ENCODE results near the gene BCAS3. TPM values are rescaled to one million over a fixed set of nuclear protein-coding genes. Genes with fewer than 3 reads are reported as not detected.

The BCAS3 gene
- total and polyA plus RNA-seq, 3 experiments from 2014 or later: 10.7 to 35.3 (median 13.5) TPM

GRCh38 chr17:61208301-61209105 lies 530.9 kb downstream of the BCAS3 start:
- DNase-seq: no peak
- Mint-ChIP-seq H3K4me3 (no peak overlapping the region), H3K27me3 (no peaks in the 10 kb centered on the region), H3K4me1 (no peaks in the 10 kb centered on the region), H3K9me3 (no peaks in the 10 kb centered on the region), H3K36me3 (peaks cover 2 to 12% (median 4%) of the 10 kb centered on the region in 3 donors), H3K27ac (no peak overlapping the region)
- Histone ChIP-seq H3K4me1 (ENCODE audit: insufficient read depth, low read length) (no peaks in the 10 kb centered on the region), H3K36me3 (ENCODE audit: insufficient read depth, low read length) (no peaks in the 10 kb centered on the region), H3K27me3 (ENCODE audit: insufficient read depth, low read length, poor library complexity, severe bottlenecking) (no peaks in the 10 kb centered on the region), H3K9me3 (ENCODE audit: low read length) (no peaks in the 10 kb centered on the region), H3K27ac (ENCODE audit: low read depth, low read length) (no peak overlapping the region), H3K4me3 (ENCODE audit: low read length) (no peak overlapping the region)
- POLR2A ChIA-PET: no interaction called here
- CTCF ChIA-PET: no interaction called here

- peaks cover 0 to 10% (median 2%) of the 10 kb centered on the region in 3 donors for H3K36me3 Mint-ChIP-seq
- H3K4me3 ChIP-seq (ENCODE audit: low read length): no peak overlapping the region
- H3K9me3 Mint-ChIP-seq: no peaks in the 10 kb centered on the region
- H3K27ac ChIP-seq (ENCODE audit: low read depth, low read length): no peak overlapping the region
- no peaks in the 10 kb centered on the region for H3K27me3 Mint-ChIP-seq
- no peaks in the 10 kb centered on the region for H3K9me3 ChIP-seq (ENCODE audit: low read length)
- H3K27ac Mint-ChIP-seq: no peak overlapping the region
- H3K4me1 Mint-ChIP-seq: no peaks in the 10 kb centered on the region
- POLR2A ChIA-PET: no interaction called here
- CTCF ChIA-PET: no interaction called here
- no peaks in the 10 kb centered on the region for H3K27me3 ChIP-seq (ENCODE audit: insufficient read depth, low read length, poor library complexity, severe bottlenecking)
- no peak overlapping the region for H3K4me3 Mint-ChIP-seq
- H3K4me1 ChIP-seq (ENCODE audit: insufficient read depth, low read length): no peaks in the 10 kb centered on the region
- DNase-seq: no peak
- no peaks in the 10 kb centered on the region for H3K36me3 ChIP-seq (ENCODE audit: insufficient read depth, low read length)
Measured at GRCh38 chr17:61209106-61209439, 531.4 kb downstream of the BCAS3 start.

- CTCF ChIA-PET: no interaction called here
- no peaks in the 10 kb centered on the region for H3K4me1 ChIP-seq (ENCODE audit: insufficient read depth, low read length)
- H3K27me3 Mint-ChIP-seq: no peaks in the 10 kb centered on the region
- DNase-seq: no peak
- H3K4me3 Mint-ChIP-seq: no peak overlapping the region
- no peak overlapping the region for H3K4me3 ChIP-seq (ENCODE audit: low read length)
- peaks cover 0 to 10% (median 2%) of the 10 kb centered on the region in 3 donors for H3K36me3 Mint-ChIP-seq
- POLR2A ChIA-PET: no interaction called here
- H3K36me3 ChIP-seq (ENCODE audit: insufficient read depth, low read length): no peaks in the 10 kb centered on the region
- H3K27ac ChIP-seq (ENCODE audit: low read depth, low read length): no peak overlapping the region
- no peaks in the 10 kb centered on the region for H3K27me3 ChIP-seq (ENCODE audit: insufficient read depth, low read length, poor library complexity, severe bottlenecking)
- H3K9me3 ChIP-seq (ENCODE audit: low read length): no peaks in the 10 kb centered on the region
- no peak overlapping the region for H3K27ac Mint-ChIP-seq
- H3K4me1 Mint-ChIP-seq: no peaks in the 10 kb centered on the region
- no peaks in the 10 kb centered on the region for H3K9me3 Mint-ChIP-seq
Measured at GRCh38 chr17:61209525-61209924, 531.9 kb downstream of the BCAS3 start.

- Mint-ChIP-seq H3K27me3 (no peaks in the 10 kb centered on the region), H3K4me3 (no peak overlapping the region), H3K9me3 (no peaks in the 10 kb centered on the region), H3K4me1 (no peaks in the 10 kb centered on the region), H3K27ac (peak overlapping the region in 1 of 8 donors; percentile 14), H3K36me3 (peaks cover 0 to 6% (median 2%) of the 10 kb centered on the region in 3 donors)
- POLR2A ChIA-PET: no interaction called here
- no peak for DNase-seq
- no peak overlapping the region for H3K4me3 ChIP-seq (ENCODE audit: low read length)
- H3K27ac ChIP-seq (ENCODE audit: low read depth, low read length): no peak overlapping the region
- H3K36me3 ChIP-seq (ENCODE audit: insufficient read depth, low read length): no peaks in the 10 kb centered on the region
- CTCF ChIA-PET: no interaction called here
- H3K27me3 ChIP-seq (ENCODE audit: insufficient read depth, low read length, poor library complexity, severe bottlenecking): no peaks in the 10 kb centered on the region
- H3K4me1 ChIP-seq (ENCODE audit: insufficient read depth, low read length): no peaks in the 10 kb centered on the region
- no peaks in the 10 kb centered on the region for H3K9me3 ChIP-seq (ENCODE audit: low read length)
Measured at GRCh38 chr17:61211236-61211635, 533.6 kb downstream of the BCAS3 start.

GRCh38 chr17:61212655-61213054 lies 535.0 kb downstream of the BCAS3 start:
- Mint-ChIP-seq H3K27ac (no peak overlapping the region), H3K9me3 (no peaks in the 10 kb centered on the region), H3K4me3 (no peak overlapping the region), H3K27me3 (no peaks in the 10 kb centered on the region), H3K36me3 (peaks cover 0 to 6% (median 2%) of the 10 kb centered on the region in 3 donors), H3K4me1 (no peaks in the 10 kb centered on the region)
- no peaks in the 10 kb centered on the region for H3K36me3 ChIP-seq (ENCODE audit: insufficient read depth, low read length)
- no peaks in the 10 kb centered on the region for H3K4me1 ChIP-seq (ENCODE audit: insufficient read depth, low read length)
- POLR2A ChIA-PET: no interaction called here
- no peak overlapping the region for H3K27ac ChIP-seq (ENCODE audit: low read depth, low read length)
- CTCF ChIA-PET: no interaction called here
- no peaks in the 10 kb centered on the region for H3K27me3 ChIP-seq (ENCODE audit: insufficient read depth, low read length, poor library complexity, severe bottlenecking)
- no peak overlapping the region for H3K4me3 ChIP-seq (ENCODE audit: low read length)
- no peaks in the 10 kb centered on the region for H3K9me3 ChIP-seq (ENCODE audit: low read length)
- DNase-seq: no peak

GRCh38 chr17:61214753-61215152 lies 537.1 kb downstream of the BCAS3 start:
- peaks cover 4% of the 10 kb centered on the region in 3 donors for H3K4me1 Mint-ChIP-seq
- Histone ChIP-seq H3K27me3 (ENCODE audit: insufficient read depth, low read length, poor library complexity, severe bottlenecking) (no peaks in the 10 kb centered on the region), H3K4me3 (ENCODE audit: low read length) (no peak overlapping the region), H3K9me3 (ENCODE audit: low read length) (no peaks in the 10 kb centered on the region), H3K36me3 (ENCODE audit: insufficient read depth, low read length) (no peaks in the 10 kb centered on the region), H3K4me1 (ENCODE audit: insufficient read depth, low read length) (no peaks in the 10 kb centered on the region), H3K27ac (ENCODE audit: low read depth, low read length) (no peak overlapping the region)
- ChIA-PET POLR2A (no interaction called here), CTCF (no interaction called here)
- H3K4me3 Mint-ChIP-seq: no peak overlapping the region
- H3K27ac Mint-ChIP-seq: no peak overlapping the region
- H3K27me3 Mint-ChIP-seq: no peaks in the 10 kb centered on the region
- H3K36me3 Mint-ChIP-seq: peaks cover 0 to 5% (median 0%) of the 10 kb centered on the region in 3 donors
- no peaks in the 10 kb centered on the region for H3K9me3 Mint-ChIP-seq
- DNase-seq: no peak

GRCh38 chr17:61216066-61216465 lies 538.4 kb downstream of the BCAS3 start:
- Mint-ChIP-seq H3K4me3 (no peak overlapping the region), H3K36me3 (peaks cover 0 to 4% (median 0%) of the 10 kb centered on the region in 3 donors), H3K27ac (no peak overlapping the region), H3K27me3 (no peaks in the 10 kb centered on the region), H3K9me3 (no peaks in the 10 kb centered on the region), H3K4me1 (peaks cover 11 to 13% (median 12%) of the 10 kb centered on the region in 3 donors)
- ChIA-PET POLR2A (no interaction called here), CTCF (no interaction called here)
- no peaks in the 10 kb centered on the region for H3K9me3 ChIP-seq (ENCODE audit: low read length)
- no peak overlapping the region for H3K4me3 ChIP-seq (ENCODE audit: low read length)
- no peaks in the 10 kb centered on the region for H3K36me3 ChIP-seq (ENCODE audit: insufficient read depth, low read length)
- peaks cover 2% of the 10 kb centered on the region for H3K4me1 ChIP-seq (ENCODE audit: insufficient read depth, low read length)
- DNase-seq: no peak
- no peak overlapping the region for H3K27ac ChIP-seq (ENCODE audit: low read depth, low read length)
- no peaks in the 10 kb centered on the region for H3K27me3 ChIP-seq (ENCODE audit: insufficient read depth, low read length, poor library complexity, severe bottlenecking)

GRCh38 chr17:61217878-61218437 lies 540.3 kb downstream of the BCAS3 start:
- H3K9me3 ChIP-seq (ENCODE audit: low read length): no peaks in the 10 kb centered on the region
- H3K27me3 Mint-ChIP-seq: no peaks in the 10 kb centered on the region
- H3K9me3 Mint-ChIP-seq: no peaks in the 10 kb centered on the region
- H3K36me3 Mint-ChIP-seq: peaks cover 0 to 4% (median 0%) of the 10 kb centered on the region in 3 donors
- ChIA-PET CTCF (interaction anchor here (0.7 kb wide), 1 partner anchor 497 kb away, joined by 4 read pairs; no protein-coding TSS in a partner anchor), POLR2A (no interaction called here)
- no peak overlapping the region for H3K4me3 Mint-ChIP-seq
- no peak for DNase-seq
- H3K4me1 ChIP-seq (ENCODE audit: insufficient read depth, low read length): peaks cover 16% of the 10 kb centered on the region
- no peak overlapping the region for H3K4me3 ChIP-seq (ENCODE audit: low read length)
- H3K4me1 Mint-ChIP-seq: peaks cover 30 to 32% (median 31%) of the 10 kb centered on the region in 3 donors
- H3K27me3 ChIP-seq (ENCODE audit: insufficient read depth, low read length, poor library complexity, severe bottlenecking): no peaks in the 10 kb centered on the region
- no peaks in the 10 kb centered on the region for H3K36me3 ChIP-seq (ENCODE audit: insufficient read depth, low read length)
- H3K27ac Mint-ChIP-seq: no peak overlapping the region
- H3K27ac ChIP-seq (ENCODE audit: low read depth, low read length): no peak overlapping the region
